Measurements from ENCODE around the gene TMEM156.
"Not testable (repeated sequence)": the region's sequence is repeated elsewhere in the genome, so short reads cannot be mapped to it uniquely, and the experiment has no call there.

TMEM156 gene

DNA sequence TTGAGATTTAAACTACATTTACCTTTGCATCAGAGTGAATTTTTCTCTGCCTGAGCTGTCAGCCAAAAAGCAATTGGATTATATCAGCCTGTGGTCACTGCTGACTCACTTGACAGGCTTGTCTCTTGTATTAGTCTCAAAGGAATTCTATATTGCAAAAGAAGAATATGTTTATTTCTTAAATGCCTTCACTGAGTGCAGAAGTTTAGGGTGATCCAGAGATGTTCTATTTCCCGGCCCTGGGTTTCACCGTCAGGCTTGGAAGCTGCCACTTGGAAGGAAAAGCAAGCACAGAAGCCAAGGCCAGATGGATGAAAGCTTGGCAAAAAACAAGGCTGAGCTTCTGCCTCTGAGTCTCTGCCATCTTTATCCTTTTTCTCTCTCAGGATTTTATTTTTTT lies 83.7 kb downstream of the TMEM156 start:
- H3K4me3 ChIP-seq (ENCODE audit: low read length), result no peak overlapping the region
- no peak for TF ChIP-seq ZNF274 (IDR thresholded peaks at IDR 0.05; ENCODE audit: low read depth, low read length)

GRCh38 chr4:38946919-38947318 lies 85.3 kb downstream of the TMEM156 start:
- H3K4me3 ChIP-seq (ENCODE audit: low read length), result no peak overlapping the region
- TF ChIP-seq ZNF274 (IDR thresholded peaks at IDR 0.05; ENCODE audit: low read depth, low read length), result no peak

- no peak overlapping the region for H3K4me3 ChIP-seq (ENCODE audit: low read length)
- TF ChIP-seq ZNF274 (IDR thresholded peaks at IDR 0.05; ENCODE audit: low read depth, low read length), result no peak
Measured at GRCh38 chr4:38944440-38944839, 87.8 kb downstream of the TMEM156 start.

DNA sequence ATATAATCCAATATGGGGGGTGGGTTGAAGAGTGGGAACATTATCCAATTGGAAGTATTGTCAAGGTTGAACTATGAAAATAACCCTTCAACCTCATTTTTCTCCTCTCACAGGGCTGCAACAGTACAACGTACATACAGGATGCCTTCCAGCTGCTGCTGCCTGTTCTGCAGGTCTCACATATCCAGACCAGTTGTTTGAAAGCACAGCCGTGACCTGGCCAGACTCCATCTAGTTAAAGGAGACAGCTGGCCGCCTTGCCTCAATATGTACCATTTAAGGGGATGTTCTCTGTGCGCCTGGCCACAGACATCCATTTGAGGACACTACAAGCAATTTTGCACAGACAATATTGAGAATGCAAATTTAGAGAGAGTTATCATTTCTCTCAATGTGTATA lies 88.9 kb downstream of the TMEM156 start:
- no peak for TF ChIP-seq ZNF274 (IDR thresholded peaks at IDR 0.05; ENCODE audit: low read depth, low read length)

DNA sequence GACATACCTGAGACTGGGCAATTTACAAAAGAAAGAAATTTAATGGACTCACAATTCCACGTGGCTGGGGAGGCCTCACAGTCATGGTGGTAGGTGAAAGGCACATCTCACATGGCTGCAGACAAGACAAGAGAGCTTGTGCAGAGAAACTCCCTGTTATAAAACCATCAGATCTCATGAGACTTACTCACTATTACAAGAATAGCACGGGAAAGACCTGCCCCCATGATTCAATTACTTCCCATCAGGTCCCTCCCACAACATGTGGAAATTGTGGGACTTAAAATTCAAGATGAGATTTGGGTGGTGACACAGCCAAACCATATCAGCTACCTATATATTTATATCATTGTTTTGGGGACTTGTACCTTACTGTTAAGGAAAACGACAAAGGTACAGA lies 90.3 kb downstream of the TMEM156 start:
- H3K4me3 ChIP-seq (ENCODE audit: low read length), result not testable (repeated sequence)

More for the DNA sequence above, 88.9 kb downstream of the TMEM156 start:
- H3K4me3 ChIP-seq (ENCODE audit: low read length), result no peak overlapping the region

DNA sequence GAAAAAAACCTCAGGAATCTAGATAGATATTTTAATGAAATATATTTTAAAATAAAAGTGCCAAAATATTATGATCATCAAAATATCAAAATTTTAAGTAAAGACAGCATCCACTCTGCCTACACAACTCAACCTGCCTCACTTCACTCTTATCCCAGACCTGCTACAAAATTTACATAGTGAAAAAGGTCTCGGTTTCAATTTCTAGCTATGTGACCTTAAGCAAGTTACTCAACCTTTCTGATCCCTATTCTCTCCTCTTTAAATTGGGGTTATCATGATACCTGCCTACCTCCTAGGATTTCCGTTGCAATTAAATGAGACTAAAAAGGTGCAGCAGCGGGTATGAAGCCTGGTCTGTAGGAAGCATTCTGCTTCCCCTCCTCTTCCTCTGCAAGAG lies 91.7 kb downstream of the TMEM156 start:
- TF ChIP-seq ZNF274 (IDR thresholded peaks at IDR 0.05; ENCODE audit: low read depth, low read length), result no peak
- H3K4me3 ChIP-seq (ENCODE audit: low read length), result no peak overlapping the region

GRCh38 chr4:38939165-38939564 lies 93.0 kb downstream of the TMEM156 start:
- no peak for TF ChIP-seq ZNF274 (IDR thresholded peaks at IDR 0.05; ENCODE audit: low read depth, low read length)
- H3K4me3 ChIP-seq (ENCODE audit: low read length), result no peak overlapping the region

GRCh38 chr4:38935391-38936073 lies 96.7 kb downstream of the TMEM156 start:
- H3K4me3 ChIP-seq (ENCODE audit: low read length), result no peak overlapping the region
- no peak for TF ChIP-seq ZNF274 (IDR thresholded peaks at IDR 0.05; ENCODE audit: low read depth, low read length)

DNA sequence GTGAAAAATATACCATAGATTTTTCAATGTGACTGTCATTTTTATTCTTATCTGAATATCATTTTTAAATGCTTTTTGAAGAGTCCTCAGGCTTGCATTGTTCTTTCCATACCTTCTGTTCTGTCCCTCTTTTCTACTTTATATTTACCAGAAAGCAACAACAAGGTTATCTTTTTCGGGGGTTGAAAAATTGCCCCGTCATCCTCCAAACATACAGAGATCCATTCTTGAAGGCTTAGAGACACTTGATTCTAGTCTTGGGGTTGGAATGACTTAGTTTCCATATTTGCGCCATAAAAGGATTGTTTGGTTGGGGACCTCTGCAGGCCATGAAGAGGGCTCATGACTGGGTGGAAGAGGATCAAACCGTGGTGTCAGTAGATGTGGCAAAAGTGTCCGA lies 101.1 kb downstream of the TMEM156 start:
- no peak for TF ChIP-seq ZNF274 (IDR thresholded peaks at IDR 0.05; ENCODE audit: low read depth, low read length)
- no peak overlapping the region for H3K4me3 ChIP-seq (ENCODE audit: low read length)

- TF ChIP-seq ZNF274 (IDR thresholded peaks at IDR 0.05; ENCODE audit: low read depth, low read length), result no peak
- H3K4me3 ChIP-seq (ENCODE audit: low read length), result no peak overlapping the region
Measured at GRCh38 chr4:38930707-38931106, 101.5 kb downstream of the TMEM156 start.

DNA sequence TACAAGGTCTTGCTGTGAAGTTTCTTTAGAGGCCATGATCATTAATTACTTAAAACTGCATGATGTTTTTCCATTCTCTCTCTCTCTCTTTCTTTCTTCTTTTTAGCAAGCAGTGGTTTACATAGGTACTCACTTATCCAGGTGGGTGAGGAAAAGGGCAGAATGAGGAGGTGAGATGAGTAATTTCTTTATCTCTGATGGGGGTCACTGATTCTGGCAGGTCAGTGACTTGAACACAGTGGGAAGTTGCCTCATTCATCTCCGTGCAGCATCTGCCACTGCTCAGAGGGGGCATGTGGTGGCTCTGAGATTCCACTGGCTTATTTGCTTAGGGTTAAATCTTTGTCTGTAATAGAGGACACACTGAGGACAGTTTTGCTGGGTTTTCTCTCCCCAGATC lies 102.0 kb downstream of the TMEM156 start:
- no peak overlapping the region for H3K4me3 ChIP-seq (ENCODE audit: low read length)
- no peak for TF ChIP-seq ZNF274 (IDR thresholded peaks at IDR 0.05; ENCODE audit: low read depth, low read length)

DNA sequence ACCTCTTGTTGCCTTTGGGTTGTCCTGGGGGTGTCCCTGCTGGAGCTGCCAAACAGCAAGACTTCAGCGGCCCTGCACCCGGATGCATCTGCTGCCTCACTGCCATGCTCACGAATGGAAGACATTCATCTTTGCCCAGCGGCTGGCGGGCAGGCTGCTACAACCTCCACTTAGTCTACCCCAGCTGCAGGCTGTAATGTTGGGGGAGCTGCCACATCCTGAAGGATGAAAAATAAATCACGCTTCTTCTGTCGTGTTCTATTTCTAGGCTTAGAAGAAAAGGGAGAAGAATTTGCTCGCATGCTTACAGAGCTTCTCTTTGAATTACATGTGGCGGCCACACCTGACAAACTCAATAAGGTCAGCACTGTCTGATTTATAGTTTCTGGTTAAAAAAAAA lies 103.2 kb downstream of the TMEM156 start:
- no peak overlapping the region for H3K4me3 ChIP-seq (ENCODE audit: low read length)
- no peak for TF ChIP-seq ZNF274 (IDR thresholded peaks at IDR 0.05; ENCODE audit: low read depth, low read length)

GRCh38 chr4:38928568-38928967 lies 103.6 kb downstream of the TMEM156 start:
- H3K4me3 ChIP-seq (ENCODE audit: low read length), result no peak overlapping the region
- TF ChIP-seq ZNF274 (IDR thresholded peaks at IDR 0.05; ENCODE audit: low read depth, low read length), result no peak

DNA sequence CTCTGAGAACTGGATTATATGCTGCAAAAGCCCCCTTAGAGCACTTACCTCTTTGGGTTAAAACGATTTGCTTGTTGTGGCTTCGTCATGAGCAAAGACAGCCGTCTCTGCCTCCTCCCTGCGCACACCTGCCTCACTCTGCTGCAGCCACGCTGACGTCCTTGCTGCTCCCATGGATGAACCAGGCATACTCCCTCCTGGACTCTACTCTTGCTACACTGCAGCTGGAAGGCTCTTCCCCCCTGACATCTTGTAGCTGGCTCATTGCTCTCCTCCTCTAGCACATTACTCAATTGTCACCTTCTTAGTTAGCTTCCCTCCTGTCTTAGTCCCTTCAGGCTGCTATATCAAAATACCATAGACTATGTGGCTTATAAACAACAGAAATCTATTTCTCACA lies 105.3 kb downstream of the TMEM156 start:
- H3K4me3 ChIP-seq (ENCODE audit: low read length), result no peak overlapping the region
- no peak for TF ChIP-seq ZNF274 (IDR thresholded peaks at IDR 0.05; ENCODE audit: low read depth, low read length)

DNA sequence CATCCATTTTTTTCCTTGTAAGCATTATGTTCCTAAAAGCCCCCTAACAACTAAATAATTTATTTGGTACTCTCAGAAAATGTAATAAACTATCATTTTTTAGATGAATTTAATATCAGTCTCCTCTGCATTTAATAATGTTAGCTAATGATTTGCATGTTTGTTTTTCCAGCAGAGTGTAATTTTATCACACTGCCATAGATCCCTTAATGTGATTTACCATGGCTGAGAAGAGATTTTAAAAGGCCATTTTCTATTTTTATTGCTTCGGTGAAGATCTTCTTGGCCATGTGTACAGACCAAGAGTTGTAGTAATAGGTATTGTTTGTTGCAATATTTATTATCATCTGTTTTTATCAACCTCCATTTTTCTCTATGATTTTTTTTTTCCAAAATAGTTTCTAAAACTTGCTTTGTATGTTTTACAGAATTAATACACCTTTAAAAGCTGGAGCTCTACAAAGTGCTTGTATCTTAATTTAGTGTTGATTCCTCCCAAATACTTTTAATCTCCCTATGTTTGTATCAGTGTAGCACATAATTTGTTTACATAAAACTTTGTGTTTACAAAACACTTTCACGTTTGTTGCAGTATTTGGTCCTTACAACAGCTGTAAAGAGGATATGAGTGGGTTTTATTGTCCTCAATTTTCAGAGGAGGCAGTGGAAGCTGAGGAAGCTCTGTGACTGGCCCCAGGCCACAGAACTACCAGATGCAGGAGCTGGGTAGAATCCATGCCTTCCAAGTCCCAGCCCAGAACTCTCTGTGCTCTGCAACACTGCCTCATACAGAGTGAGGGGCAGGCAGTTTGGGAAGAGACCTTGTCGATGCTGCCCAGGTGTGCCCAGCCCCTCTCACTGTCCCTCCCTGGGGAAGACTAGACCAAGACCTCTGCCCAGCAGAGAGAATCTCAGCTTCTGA lies 106.5 kb downstream of the TMEM156 start:
- H3K4me3 ChIP-seq (ENCODE audit: low read length), result no peak overlapping the region
- TF ChIP-seq ZNF274 (IDR thresholded peaks at IDR 0.05; ENCODE audit: low read depth, low read length), result no peak

All from GM08714 (cell line).